ENCODE data around the gene MMP13.

The MMP13 gene

GRCh38 chr11:102924851-102925380, 30.6 kb downstream of the MMP13 start:
- POLR2A ChIA-PET, result no interaction called here
- H3K27ac ChIP-seq (ENCODE audit: extremely low read depth, low read depth, low read length), result no peak overlapping the region
- no peaks in the 10 kb centered on the region for H3K9me3 ChIP-seq (ENCODE audit: control insufficient read depth, insufficient read depth, low read depth, low read length)
- H3K4me1 ChIP-seq (ENCODE audit: control insufficient read depth, insufficient read depth, low read length), result no peaks in the 10 kb centered on the region
- H3K36me3 ChIP-seq (ENCODE audit: control insufficient read depth in 2 of 2, insufficient read depth in 1 of 2, low read length in 2 of 2), result no peaks in the 10 kb centered on the region
- TF ChIP-seq GLIS2 (tag by site-specific recombination; IDR thresholded peaks at IDR 0.05), result no peak
- no peak for TF ChIP-seq ZNF521 (tag by site-specific recombination; IDR thresholded peaks at IDR 0.05)
- no peak for TF ChIP-seq PRDM6 (tag by site-specific recombination; IDR thresholded peaks at IDR 0.05)
- no peak for TF ChIP-seq ZBTB6 (tag by site-specific recombination; IDR thresholded peaks at IDR 0.05)
- no peak for TF ChIP-seq ZNF654 (tag by site-specific recombination; IDR thresholded peaks at IDR 0.05; ENCODE audit: low read depth)
- no peak for TF ChIP-seq ZNF768 (tag by site-specific recombination; IDR thresholded peaks at IDR 0.05)
- TF ChIP-seq HOXC10 (CRISPR knock-in tag; IDR thresholded peaks at IDR 0.05), result no peak
- no peak for TF ChIP-seq KLF7 (tag by site-specific recombination; IDR thresholded peaks at IDR 0.05; ENCODE audit: borderline replicate concordance)
- TF ChIP-seq ZNF404 (tag by site-specific recombination; IDR thresholded peaks at IDR 0.05), result no peak
- TF ChIP-seq ZNF701 (tag by site-specific recombination; IDR thresholded peaks at IDR 0.05), result no peak
- TF ChIP-seq ZBTB44 (tag by site-specific recombination; IDR thresholded peaks at IDR 0.05), result no peak
- TF ChIP-seq SP3 (tag by site-specific recombination; IDR thresholded peaks at IDR 0.05), result no peak
- no peak for TF ChIP-seq RBAK (tag by site-specific recombination; IDR thresholded peaks at IDR 0.05)
- TF ChIP-seq ZNF112 (tag by site-specific recombination; IDR thresholded peaks at IDR 0.05), result no peak
- no peak overlapping the region for H3K4me3 ChIP-seq (ENCODE audit: low read depth, low read length)
- CTCF ChIA-PET, result interaction anchor here (1.0 to 1.9 kb wide), 5 partner anchors 10 to 192 kb away, joined by 3 to 11 read pairs (median 4); no protein-coding TSS in a partner anchor

- Histone ChIP-seq H3K4me1 (ENCODE audit: control insufficient read depth, insufficient read depth, low read length) (no peaks in the 10 kb centered on the region), H3K27ac (ENCODE audit: extremely low read depth, low read depth, low read length) (no peak overlapping the region), H3K4me3 (ENCODE audit: low read depth, low read length) (no peak overlapping the region), H3K36me3 (ENCODE audit: control insufficient read depth in 2 of 2, insufficient read depth in 1 of 2, low read length in 2 of 2) (no peaks in the 10 kb centered on the region), H3K9me3 (ENCODE audit: control insufficient read depth, insufficient read depth, low read depth, low read length) (no peaks in the 10 kb centered on the region)
- TF ChIP-seq ZNF146 (tag by site-specific recombination; IDR thresholded peaks at IDR 0.05) (no peak), ZNF626 (tag by site-specific recombination; IDR thresholded peaks at IDR 0.05) (no peak), PBX3 (CRISPR knock-in tag; IDR thresholded peaks at IDR 0.05) (no peak)
- CTCF ChIA-PET, result interaction anchor here (1.4 kb wide), 1 partner anchor 18 kb away, joined by 5 read pairs; no protein-coding TSS in a partner anchor
- POLR2A ChIA-PET, result no interaction called here
These were observed 33.8 kb downstream of the MMP13 start for GRCh38 chr11:102921587-102922220.
